PFSK-1 (cell line): ENCODE data around the gene ACOXL.

Source experiments
- POLR2AphosphoS5 ChIP-seq: IDR thresholded peaks from 2 replicates; pipeline ENCODE4 v1.6.1; 2012; ENCODE audit warnings: low read depth, mild to moderate bottlenecking, control low read depth, low read length, moderate library complexity
- SIN3A ChIP-seq: IDR thresholded peaks from 2 replicates; pipeline ENCODE4 v1.6.1; 2012; ENCODE audit warnings: mild to moderate bottlenecking, low read length, moderate library complexity, borderline replicate concordance; ENCODE audit not compliant: insufficient read depth

- TF ChIP-seq POLR2AphosphoS5 (no peak), SIN3A (no peak)
These were observed 14.6 kb upstream of the ACOXL start for GRCh38 chr2:110717734-110718133.
